IMR-90 (cell line): ENCODE measurements around the gene LAMB2. TPM values are rescaled to one million over a fixed set of nuclear protein-coding genes. Genes with fewer than 3 reads are reported as not detected.

Source experiments
- ATAC-seq: fragments of 200-7000 bp; cut with Tn5 transposase; 2 replicates; pipeline ENCODE4 v1.9.1; 2020; ENCODE audit warnings: low read depth, mild to moderate bottlenecking, moderate library complexity
- BruUV-seq: library from RNA; stranded (reverse); fragments of 400-500 nt; replicated peaks from 2 replicates; lab custom pipeline; 2021; lab: Mats Ljungman, UMichigan
- CTCF ChIA-PET: fragments of 300-600 bp; formaldehyde crosslinking; extraction: SDS; loops from one replicate; lab custom pipeline; 2021; ENCODE audit warnings: antibody characterized with exemption; lab: Yijun Ruan, JAX
- POLR2A ChIA-PET: fragments of 300-600 bp; sonication (Branson Sonifier 250); formaldehyde crosslinking; loops from one replicate; lab custom pipeline; 2022; ENCODE audit warnings: antibody characterized with exemption; ENCODE audit not compliant: unreplicated experiment; lab: Charles Lee
- DNase-seq: peaks from one replicate; pipeline ENCODE4 v3.0.0; 2013
- H2AFZ ChIP-seq: replicated peaks from 2 replicates; pipeline ENCODE3; 2013; ENCODE audit warnings: low read length, mild to moderate bottlenecking; ENCODE audit not compliant: poor library complexity
- H2AK5ac ChIP-seq: 2 replicates; pipeline ENCODE4 v1.6.1; 2013; ENCODE audit warnings: low read depth, low read length, inconsistent platforms
- H2AK9ac ChIP-seq: replicated peaks from 2 replicates; pipeline ENCODE3; 2013; ENCODE audit warnings: mild to moderate bottlenecking, low read depth, low read length, moderate library complexity; ENCODE audit not compliant: poor library complexity
- H2BK120ac ChIP-seq: 2 replicates; pipeline ENCODE4 v1.6.1; 2013; ENCODE audit warnings: low read depth, low read length, inconsistent platforms
- H2BK15ac ChIP-seq: 3 replicates; pipeline ENCODE4 v1.6.1; 2013; ENCODE audit warnings: low read depth, low read length, inconsistent platforms
- H2BK20ac ChIP-seq: 2 replicates; pipeline ENCODE4 v1.6.1; 2013; ENCODE audit warnings: low read depth, mild to moderate bottlenecking, inconsistent platforms, low read length, moderate library complexity
- H2BK5ac ChIP-seq: 2 replicates; pipeline ENCODE4 v1.6.1; 2013; ENCODE audit warnings: mild to moderate bottlenecking, low read depth, low read length, inconsistent platforms; ENCODE audit not compliant: poor library complexity, severe bottlenecking
- H3K14ac ChIP-seq: replicated peaks from 2 replicates; pipeline ENCODE4 v1.6.1; 2013; ENCODE audit warnings: low read depth, low read length, inconsistent platforms
- H3K18ac ChIP-seq: 2 replicates; pipeline ENCODE4 v1.6.1; 2013; ENCODE audit warnings: low read depth, low read length, control low read depth
- H3K23ac ChIP-seq: 2 replicates; pipeline ENCODE4 v1.6.1; 2013; ENCODE audit warnings: low read depth, low read length, inconsistent platforms
- H3K27ac ChIP-seq: 2 replicates; pipeline ENCODE4 v1.5.1; 2013; ENCODE audit warnings: mild to moderate bottlenecking, control low read depth, low read length; ENCODE audit not compliant: insufficient read depth
- H3K27me3 ChIP-seq: 2 replicates; pipeline ENCODE4 v1.6.1; 2013; ENCODE audit warnings: low read length; ENCODE audit not compliant: control insufficient read depth, insufficient read depth
- H3K36me3 ChIP-seq: 2 replicates; pipeline ENCODE4 v1.6.1; 2013; ENCODE audit warnings: low read length, mixed read lengths; ENCODE audit not compliant: control insufficient read depth, insufficient read depth
- H3K4ac ChIP-seq: 2 replicates; pipeline ENCODE4 v1.6.1; 2013; ENCODE audit warnings: low read depth, low read length, inconsistent platforms
- H3K4me1 ChIP-seq: 2 replicates; pipeline ENCODE4 v1.6.1; 2013; ENCODE audit warnings: low read length, mixed read lengths; ENCODE audit not compliant: control insufficient read depth, insufficient read depth
- H3K4me2 ChIP-seq: 2 replicates; pipeline ENCODE4 v1.6.1; 2013; ENCODE audit warnings: low read depth, mild to moderate bottlenecking, control low read depth, low read length, moderate library complexity
- H3K4me3 ChIP-seq: 2 replicates; pipeline ENCODE4 v1.5.1; 2013; ENCODE audit warnings: low read depth, mild to moderate bottlenecking, control low read depth, low read length, moderate library complexity; ENCODE audit not compliant: insufficient read depth
- H3K56ac ChIP-seq: 2 replicates; pipeline ENCODE4 v1.6.1; 2013; ENCODE audit warnings: low read length, inconsistent platforms; ENCODE audit not compliant: insufficient read depth; ENCODE audit errors: extremely low read depth
- H3K79me1 ChIP-seq, 2 experiments: 2 replicates each; pipeline ENCODE4 v1.6.1; 2013; ENCODE audit warnings: low read length in 2 of 2, inconsistent platforms in 1 of 2, low read depth in 1 of 2
- H3K9ac ChIP-seq: 2 replicates; pipeline ENCODE4 v1.6.1; 2013; ENCODE audit warnings: low read depth, low read length, control low read depth
- H3K9me1 ChIP-seq: 2 replicates; pipeline ENCODE4 v1.6.1; 2013; ENCODE audit warnings: low read length, inconsistent platforms; ENCODE audit not compliant: insufficient read depth
- H3K9me3 ChIP-seq: 2 replicates; pipeline ENCODE4 v1.6.1; 2013; ENCODE audit warnings: low read length; ENCODE audit not compliant: control insufficient read depth, insufficient read depth
- H4K20me1 ChIP-seq: 2 replicates; pipeline ENCODE4 v1.6.1; 2013; ENCODE audit warnings: low read length, inconsistent platforms; ENCODE audit not compliant: insufficient read depth
- H4K5ac ChIP-seq: 2 replicates; pipeline ENCODE4 v1.6.1; 2013; ENCODE audit warnings: mild to moderate bottlenecking, low read depth, low read length, control low read depth
- H4K8ac ChIP-seq, 2 experiments: 2 replicates each; pipeline ENCODE4 v1.6.1; 2013; ENCODE audit warnings: low read depth in 2 of 2, low read length in 2 of 2, control low read depth in 1 of 2, inconsistent platforms in 1 of 2
- H4K91ac ChIP-seq: 2 replicates; pipeline ENCODE4 v1.6.1; 2013; ENCODE audit warnings: low read depth, low read length, inconsistent platforms; ENCODE audit not compliant: insufficient read depth
- BHLHE40 ChIP-seq: fragments of 150-350 bp; IDR thresholded peaks from 2 replicates; pipeline ENCODE4 v1.6.1; 2016; ENCODE audit warnings: mild to moderate bottlenecking, low read depth, low read length
- CEBPB ChIP-seq: IDR thresholded peaks from 2 replicates; pipeline ENCODE4 v1.6.1; 2012; ENCODE audit warnings: low read depth, low read length, improper control_type of control experiment
- CHD1 ChIP-seq: IDR thresholded peaks from 2 replicates; pipeline ENCODE4 v1.6.1; 2012; ENCODE audit warnings: low read depth, low read length, improper control_type of control experiment
- ELK1 ChIP-seq: fragments of 150-350 bp; IDR thresholded peaks from 2 replicates; pipeline ENCODE4 v1.6.1; 2016; ENCODE audit warnings: low read depth, mild to moderate bottlenecking, low read length, moderate library complexity, borderline replicate concordance
- FOS ChIP-seq: fragments of 150-350 bp; IDR thresholded peaks from 2 replicates; pipeline ENCODE4 v1.6.1; 2016; ENCODE audit warnings: low read depth, low read length
- MAFK ChIP-seq: IDR thresholded peaks from 2 replicates; pipeline ENCODE4 v1.6.1; 2012; ENCODE audit warnings: low read depth, low read length, improper control_type of control experiment
- MAZ ChIP-seq: IDR thresholded peaks from 2 replicates; pipeline ENCODE4 v1.6.1; 2012; ENCODE audit warnings: low read depth, mild to moderate bottlenecking, low read length, improper control_type of control experiment, moderate library complexity, borderline replicate concordance
- MXI1 ChIP-seq: IDR thresholded peaks from 2 replicates; pipeline ENCODE4 v1.6.1; 2012; ENCODE audit warnings: low read depth, mild to moderate bottlenecking, low read length, moderate library complexity, borderline replicate concordance
- NFE2L2 ChIP-seq: fragments of 150-350 bp; IDR thresholded peaks from 2 replicates; pipeline ENCODE4 v1.6.1; 2016; ENCODE audit warnings: low read depth, mild to moderate bottlenecking, low read length
- POLR2A ChIP-seq: IDR thresholded peaks from 2 replicates; pipeline ENCODE4 v1.6.1; 2012; ENCODE audit warnings: mild to moderate bottlenecking, low read depth, low read length
- RAD21 ChIP-seq: IDR thresholded peaks from 2 replicates; pipeline ENCODE4 v1.6.1; 2012; ENCODE audit warnings: low read length, improper control_type of control experiment
- RCOR1 ChIP-seq: IDR thresholded peaks from 2 replicates; pipeline ENCODE4 v1.6.1; 2012; ENCODE audit warnings: mild to moderate bottlenecking, low read length, improper control_type of control experiment; ENCODE audit not compliant: insufficient replicate concordance
- RFX5 ChIP-seq: IDR thresholded peaks from 2 replicates; pipeline ENCODE4 v1.8.0; 2012; ENCODE audit warnings: low read depth, mild to moderate bottlenecking, low read length, moderate library complexity
- SMC3 ChIP-seq: fragments of 150-350 bp; IDR thresholded peaks from 2 replicates; pipeline ENCODE4 v1.6.1; 2016; ENCODE audit warnings: low read depth, mild to moderate bottlenecking, antibody characterized with exemption, low read length, moderate library complexity
- USF2 ChIP-seq: fragments of 150-350 bp; IDR thresholded peaks from 2 replicates; pipeline ENCODE4 v1.6.1; 2017; ENCODE audit warnings: mild to moderate bottlenecking, antibody characterized with exemption, low read length, low read depth
- WGBS, 2 experiments: methylation state at CpG; one replicate each; pipeline versions ENCODE4 v1.1.5 to v1.1.7; 2013; ENCODE audit warnings: missing lambda C conversion rate in 2 of 2; ENCODE audit not compliant: insufficient read length in 1 of 2; ENCODE audit errors: extremely low coverage in 2 of 2; 5-methylcytosine and 5-hydroxymethylcytosine counted together
- dilution Hi-C: fragments of 300-500 bp; cut with HindIII; formaldehyde crosslinking; loops from one replicate; pipeline ENCODE4 v1.14.3; 2018; ENCODE audit warnings: low sequenced_read_pairs; ENCODE audit not compliant: unreplicated experiment
- in situ Hi-C: fragments of 300-500 bp; cut with MboI; formaldehyde crosslinking; loops from 3 replicates; pipeline ENCODE4 v1.14.3; 2019; ENCODE audit warnings: low sequenced_read_pairs, inconsistent platforms, mixed read lengths
- intact Hi-C: fragments of 100-400 bp; cut with micrococcal nuclease; formaldehyde crosslinking; loops from 2 replicates; pipeline ENCODE4 v1.10.0; 2022
- polyA plus RNA-seq, 3 experiments: library from polyadenylated mRNA; depleted of rRNA; stranded (reverse); fragments of >200 nt; gene quantifications; 2 replicates each; pipeline ENCODE4 v1.2.3, GENCODE V29; 2012; ENCODE audit warnings: low replicate concordance in 1 of 3
- total RNA-seq: library from RNA; depleted of rRNA; stranded (reverse); fragments of >200 nt; gene quantifications from 2 replicates; pipeline ENCODE4 v1.2.3, GENCODE V29; 2012
- TF ChIP-seq, protein P1 (sequence below): conservative IDR thresholded peaks from 2 replicates; pipeline ENCODE4 v1.5.1; 2012; ENCODE audit warnings: mild to moderate bottlenecking, low read depth, low read length, improper control_type of control experiment

The LAMB2 gene
- total and polyA plus RNA-seq, 2 of the 4 experiments (the other 2 are of a cell fraction) = 213 to 570 TPM

GRCh38 chr3:49173792-49174170 is 40.9 kb upstream of the LAMB2 start:
- peak overlapping the region; percentile 13; the same call in 1 of the 2 replicates for H3K9ac ChIP-seq
- H3K4me1 ChIP-seq = peaks cover 23% of the 10 kb centered on the region
- no peak overlapping the region for H2AFZ ChIP-seq
- H2BK15ac ChIP-seq = no peak overlapping the region
- peaks cover 17% of the 10 kb centered on the region; the same call in 1 of the 2 replicates for H3K36me3 ChIP-seq
- H4K5ac ChIP-seq = no peak overlapping the region
- no peak overlapping the region for H2BK20ac ChIP-seq
- intact Hi-C loops (loop anchor here (5.0 kb wide), 1 partner anchor 124 kb away; no protein-coding TSS in a partner anchor), in situ Hi-C loops (loop anchor here (25.0 kb wide), 1 partner anchor 264 kb away; the partner anchor contains the start of gene NICN1), dilution Hi-C loops (no loop called here)
- H3K4me2 ChIP-seq = no peak overlapping the region; the same call in 1 of the 2 replicates
- H3K18ac ChIP-seq = no peak overlapping the region
- no peak overlapping the region for H2AK9ac ChIP-seq
- no peak overlapping the region for H2BK5ac ChIP-seq
- no peak for DNase-seq
- H3K27me3 ChIP-seq = no peaks in the 10 kb centered on the region
- CTCF ChIA-PET = interaction anchor here (0.5 kb wide), 1 partner anchor 458 kb away, joined by 8 read pairs; no protein-coding TSS in a partner anchor
- H3K23ac ChIP-seq = no peak overlapping the region
- H4K20me1 ChIP-seq = no peaks in the 10 kb centered on the region
- H3K9me3 ChIP-seq = no peaks in the 10 kb centered on the region
- no peak overlapping the region for H3K14ac ChIP-seq
- no TSS peak for BruUV-seq
- no peak overlapping the region for H3K4me3 ChIP-seq
- H4K91ac ChIP-seq = no peak overlapping the region
- H3K27ac ChIP-seq = 0 out of 2 replicates have a peak overlapping the region, but pooled peaks have one; percentile 14
- ATAC-seq = no peak
- peak overlapping the region in 1 of 2 experiments; percentile 48; a peak in 1 of 4 replicates for H4K8ac ChIP-seq
- H3K56ac ChIP-seq = no peak overlapping the region
- H2AK5ac ChIP-seq = peak overlapping the region; percentile 36; the same call in 1 of the 2 replicates
- POLR2A ChIA-PET = no interaction called here
- WGBS, 2 experiments = no CpG with 5 or more reads among the region's 4 CpGs
- H3K79me1 ChIP-seq = peaks cover 12 to 41% of the 10 kb centered on the region in 2 experiments; a peak in 3 of 4 replicates
- TF ChIP-seq MAFK = no peak
- no peak for TF ChIP-seq RCOR1
- TF ChIP-seq NFE2L2 = no peak
- TF ChIP-seq POLR2A = no peak
- TF ChIP-seq, protein P1, sequence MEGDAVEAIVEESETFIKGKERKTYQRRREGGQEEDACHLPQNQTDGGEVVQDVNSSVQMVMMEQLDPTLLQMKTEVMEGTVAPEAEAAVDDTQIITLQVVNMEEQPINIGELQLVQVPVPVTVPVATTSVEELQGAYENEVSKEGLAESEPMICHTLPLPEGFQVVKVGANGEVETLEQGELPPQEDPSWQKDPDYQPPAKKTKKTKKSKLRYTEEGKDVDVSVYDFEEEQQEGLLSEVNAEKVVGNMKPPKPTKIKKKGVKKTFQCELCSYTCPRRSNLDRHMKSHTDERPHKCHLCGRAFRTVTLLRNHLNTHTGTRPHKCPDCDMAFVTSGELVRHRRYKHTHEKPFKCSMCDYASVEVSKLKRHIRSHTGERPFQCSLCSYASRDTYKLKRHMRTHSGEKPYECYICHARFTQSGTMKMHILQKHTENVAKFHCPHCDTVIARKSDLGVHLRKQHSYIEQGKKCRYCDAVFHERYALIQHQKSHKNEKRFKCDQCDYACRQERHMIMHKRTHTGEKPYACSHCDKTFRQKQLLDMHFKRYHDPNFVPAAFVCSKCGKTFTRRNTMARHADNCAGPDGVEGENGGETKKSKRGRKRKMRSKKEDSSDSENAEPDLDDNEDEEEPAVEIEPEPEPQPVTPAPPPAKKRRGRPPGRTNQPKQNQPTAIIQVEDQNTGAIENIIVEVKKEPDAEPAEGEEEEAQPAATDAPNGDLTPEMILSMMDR = no peak
- no peak for TF ChIP-seq MAZ
- no peak for TF ChIP-seq ELK1
- no peak for TF ChIP-seq SMC3
- TF ChIP-seq USF2 = no peak
- no peak for TF ChIP-seq BHLHE40
- no peak for TF ChIP-seq MXI1
- no peak for TF ChIP-seq RFX5
- TF ChIP-seq FOS = no peak
- TF ChIP-seq CEBPB = no peak
- no peak for TF ChIP-seq CHD1
- TF ChIP-seq RAD21 = no peak
- H3K9me1 ChIP-seq = peaks cover 24% of the 10 kb centered on the region
- no peak overlapping the region for H3K4ac ChIP-seq
- H2BK120ac ChIP-seq = no peak overlapping the region
